ENCODE results near the gene KLHDC8A. TPM values are rescaled to one million over a fixed set of nuclear protein-coding genes. Genes with fewer than 3 reads are reported as not detected.

Gene KLHDC8A
- total and polyA plus RNA-seq, 2 of the 13 experiments (the other 11 are each of a cell fraction or from before 2014, with no cell fraction given): not detected

DNA sequence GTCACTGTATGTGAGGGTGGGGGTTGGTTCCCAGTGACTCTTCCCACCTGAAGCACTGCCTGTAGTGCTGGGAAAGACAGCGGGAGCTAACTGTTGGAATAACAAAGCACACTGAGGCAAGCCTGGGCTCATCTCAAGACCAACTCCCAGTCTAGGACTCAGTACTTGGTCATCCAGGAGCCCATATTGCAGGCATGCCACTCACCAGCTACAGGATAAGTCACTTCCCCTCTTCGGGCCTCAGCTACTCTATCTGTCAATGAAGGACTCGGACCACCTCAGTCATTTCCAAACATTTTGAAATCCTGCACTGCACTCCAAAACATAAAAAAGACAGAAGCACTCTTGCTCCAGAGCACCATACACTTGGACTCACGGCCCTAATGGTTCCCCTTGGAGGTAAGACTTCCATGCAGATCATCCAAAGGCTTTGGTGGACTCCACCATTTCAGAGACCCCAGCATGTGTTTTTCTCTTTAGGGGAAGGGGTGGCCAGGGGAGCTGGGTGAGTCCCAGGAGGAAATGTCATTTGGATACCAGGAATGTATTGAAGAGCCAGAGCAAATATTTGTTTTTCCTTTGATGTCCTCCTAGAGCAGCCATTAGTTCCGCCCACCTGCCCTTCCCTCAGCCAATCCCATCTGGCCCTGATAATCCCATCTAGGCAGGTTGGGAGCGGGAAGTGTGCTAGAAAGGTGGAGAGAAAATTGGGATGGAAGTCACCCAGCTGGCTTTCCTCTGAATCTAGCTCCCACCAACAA, 38.3 kb downstream of the KLHDC8A start (continued):
- no peak for TF ChIP-seq ZNF850 (CRISPR knock-in tag; conservative IDR thresholded peaks at IDR 0.05)
- TF ChIP-seq NCOA1 (CRISPR knock-in tag; IDR thresholded peaks at IDR 0.05): no peak
- TF ChIP-seq, protein P1, sequence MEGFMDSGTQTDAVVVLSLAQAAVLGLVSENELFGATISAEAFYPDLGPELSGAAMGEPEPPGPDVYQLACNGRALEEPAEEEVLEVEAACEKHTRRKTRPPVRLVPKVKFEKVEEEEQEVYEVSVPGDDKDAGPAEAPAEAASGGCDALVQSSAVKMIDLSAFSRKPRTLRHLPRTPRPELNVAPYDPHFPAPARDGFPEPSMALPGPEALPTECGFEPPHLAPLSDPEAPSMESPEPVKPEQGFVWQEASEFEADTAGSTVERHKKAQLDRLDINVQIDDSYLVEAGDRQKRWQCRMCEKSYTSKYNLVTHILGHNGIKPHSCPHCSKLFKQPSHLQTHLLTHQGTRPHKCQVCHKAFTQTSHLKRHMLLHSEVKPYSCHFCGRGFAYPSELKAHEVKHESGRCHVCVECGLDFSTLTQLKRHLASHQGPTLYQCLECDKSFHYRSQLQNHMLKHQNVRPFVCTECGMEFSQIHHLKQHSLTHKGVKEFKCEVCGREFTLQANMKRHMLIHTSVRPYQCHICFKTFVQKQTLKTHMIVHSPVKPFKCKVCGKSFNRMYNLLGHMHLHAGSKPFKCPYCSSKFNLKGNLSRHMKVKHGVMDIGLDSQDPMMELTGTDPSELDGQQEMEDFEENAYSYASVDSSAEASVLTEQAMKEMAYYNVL (CRISPR knock-in tag; IDR thresholded peaks at IDR 0.05; ENCODE audit: borderline replicate concordance): no peak; the same call in 1 of the 2 replicates
- TF ChIP-seq ETV5 (CRISPR knock-in tag; IDR thresholded peaks at IDR 0.05; ENCODE audit: borderline replicate concordance): no peak; the same call in 1 of the 2 replicates
- no peak for TF ChIP-seq HNRNPUL1 (IDR thresholded peaks at IDR 0.05; ENCODE audit: low read depth, low read length)
- no peak for TF ChIP-seq ZNF607 (CRISPR knock-in tag; IDR thresholded peaks at IDR 0.05; ENCODE audit: borderline replicate concordance)
- no peak for TF ChIP-seq ZNF570 (CRISPR knock-in tag; IDR thresholded peaks at IDR 0.05; ENCODE audit: borderline replicate concordance)
- no peak for TF ChIP-seq SRY (CRISPR knock-in tag; IDR thresholded peaks at IDR 0.05)
- no peak for TF ChIP-seq ZFAT (CRISPR knock-in tag; conservative IDR thresholded peaks at IDR 0.05)
- peak; percentile 67 for TF ChIP-seq FOXA3 (CRISPR knock-in tag; IDR thresholded peaks at IDR 0.05)
- no peak for TF ChIP-seq HCFC1 (IDR thresholded peaks at IDR 0.05; ENCODE audit: low read depth, low read length)
- TF ChIP-seq, protein P2, sequence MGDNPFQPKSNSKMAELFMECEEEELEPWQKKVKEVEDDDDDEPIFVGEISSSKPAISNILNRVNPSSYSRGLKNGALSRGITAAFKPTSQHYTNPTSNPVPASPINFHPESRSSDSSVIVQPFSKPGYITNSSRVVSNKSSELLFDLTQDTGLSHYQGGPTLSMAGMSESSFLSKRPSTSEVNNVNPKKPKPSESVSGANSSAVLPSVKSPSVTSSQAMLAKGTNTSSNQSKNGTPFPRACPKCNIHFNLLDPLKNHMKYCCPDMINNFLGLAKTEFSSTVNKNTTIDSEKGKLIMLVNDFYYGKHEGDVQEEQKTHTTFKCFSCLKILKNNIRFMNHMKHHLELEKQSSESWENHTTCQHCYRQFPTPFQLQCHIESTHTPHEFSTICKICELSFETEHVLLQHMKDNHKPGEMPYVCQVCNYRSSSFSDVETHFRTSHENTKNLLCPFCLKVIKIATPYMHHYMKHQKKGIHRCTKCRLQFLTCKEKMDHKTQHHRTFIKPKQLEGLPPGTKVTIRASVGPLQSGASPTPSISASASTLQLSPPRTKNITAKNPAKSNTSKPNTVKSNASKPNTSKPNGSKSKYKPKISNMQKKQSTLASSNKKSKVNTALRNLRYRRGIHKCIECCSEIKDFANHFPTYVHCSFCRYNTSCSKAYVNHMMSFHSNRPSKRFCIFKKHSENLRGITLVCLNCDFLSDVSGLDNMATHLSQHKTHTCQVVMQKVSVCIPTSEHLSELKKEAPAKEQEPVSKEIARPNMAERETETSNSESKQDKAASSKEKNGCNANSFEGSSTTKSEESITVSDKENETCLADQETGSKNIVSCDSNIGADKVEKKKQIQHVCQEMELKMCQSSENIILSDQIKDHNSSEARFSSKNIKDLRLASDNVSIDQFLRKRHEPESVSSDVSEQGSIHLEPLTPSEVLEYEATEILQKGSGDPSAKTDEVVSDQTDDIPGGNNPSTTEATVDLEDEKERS (CRISPR knock-in tag; IDR thresholded peaks at IDR 0.05): no peak
- TF ChIP-seq SCMH1 (CRISPR knock-in tag; IDR thresholded peaks at IDR 0.05; ENCODE audit: borderline replicate concordance): no peak
- 0 out of 2 replicates have a peak, but pooled peaks have one; percentile 2 for TF ChIP-seq ZFX (CRISPR knock-in tag; IDR thresholded peaks at IDR 0.05; ENCODE audit: low read depth)
- no peak for TF ChIP-seq ZNF367 (CRISPR knock-in tag; IDR thresholded peaks at IDR 0.05; ENCODE audit: borderline replicate concordance)
- TF ChIP-seq RARA (CRISPR knock-in tag; IDR thresholded peaks at IDR 0.05): 0 out of 2 replicates have a peak, but pooled peaks have one; percentile 14
- peak; percentile 80 for TF ChIP-seq GFI1 (CRISPR knock-in tag; IDR thresholded peaks at IDR 0.05; ENCODE audit: borderline replicate concordance)
- no peak for TF ChIP-seq MYNN (CRISPR knock-in tag; IDR thresholded peaks at IDR 0.05; ENCODE audit: low read depth)
- TF ChIP-seq ZKSCAN8 (CRISPR knock-in tag; IDR thresholded peaks at IDR 0.05; ENCODE audit: borderline replicate concordance): no peak
- TF ChIP-seq TOPORS (CRISPR knock-in tag; IDR thresholded peaks at IDR 0.05): no peak
- peak; percentile 41; the same call in 1 of the 2 replicates for TF ChIP-seq ISL2 (CRISPR knock-in tag; IDR thresholded peaks at IDR 0.05)
- no peak for TF ChIP-seq ZNF230 (CRISPR knock-in tag; IDR thresholded peaks at IDR 0.05)
- no peak for TF ChIP-seq RAD51 (IDR thresholded peaks at IDR 0.05; ENCODE audit: borderline replicate concordance)
- no peak for TF ChIP-seq HOXA7 (CRISPR knock-in tag; IDR thresholded peaks at IDR 0.05)
- peak; percentile 61; the same call in 1 of the 2 replicates for TF ChIP-seq TCF7L2 (IDR thresholded peaks at IDR 0.05; ENCODE audit: low read depth, low read length)

Measured in HepG2 (cell line).